GM18868 (cell line): ENCODE measurements around the gene PRMT3.
A peak's percentile ranks its signal among the peaks of the same experiment; 100 is the strongest.
"Not testable (repeated sequence)": the region's sequence is repeated elsewhere in the genome, so short reads cannot be mapped to it uniquely, and the experiment has no call there.

Experiments used
- ATAC-seq: cut with Tn5 transposase; IDR thresholded peaks from one replicate; pipeline ENCODE4 v1.9.1; 2021; ENCODE audit warnings: mild to moderate bottlenecking, moderate library complexity; ENCODE audit not compliant: unreplicated experiment

PRMT3 gene

GRCh38 chr11:20387261-20388095, at the start of gene PRMT3:
Gene PRMT3 (plus strand): TSS chr11:20387716. CDS start chr11:20387747, 31 bp downstream.
- ATAC-seq, result peak; percentile 81

GRCh38 chr11:20342347-20343141, 45.0 kb upstream of the PRMT3 start:
- no peak for ATAC-seq

GRCh38 chr11:20351136-20351535, 36.4 kb upstream of the PRMT3 start:
- no peak for ATAC-seq

GRCh38 chr11:20351751-20352262, 35.7 kb upstream of the PRMT3 start:
- ATAC-seq, result no peak

GRCh38 chr11:20353829-20354434, 33.6 kb upstream of the PRMT3 start:
- no peak for ATAC-seq

DNA sequence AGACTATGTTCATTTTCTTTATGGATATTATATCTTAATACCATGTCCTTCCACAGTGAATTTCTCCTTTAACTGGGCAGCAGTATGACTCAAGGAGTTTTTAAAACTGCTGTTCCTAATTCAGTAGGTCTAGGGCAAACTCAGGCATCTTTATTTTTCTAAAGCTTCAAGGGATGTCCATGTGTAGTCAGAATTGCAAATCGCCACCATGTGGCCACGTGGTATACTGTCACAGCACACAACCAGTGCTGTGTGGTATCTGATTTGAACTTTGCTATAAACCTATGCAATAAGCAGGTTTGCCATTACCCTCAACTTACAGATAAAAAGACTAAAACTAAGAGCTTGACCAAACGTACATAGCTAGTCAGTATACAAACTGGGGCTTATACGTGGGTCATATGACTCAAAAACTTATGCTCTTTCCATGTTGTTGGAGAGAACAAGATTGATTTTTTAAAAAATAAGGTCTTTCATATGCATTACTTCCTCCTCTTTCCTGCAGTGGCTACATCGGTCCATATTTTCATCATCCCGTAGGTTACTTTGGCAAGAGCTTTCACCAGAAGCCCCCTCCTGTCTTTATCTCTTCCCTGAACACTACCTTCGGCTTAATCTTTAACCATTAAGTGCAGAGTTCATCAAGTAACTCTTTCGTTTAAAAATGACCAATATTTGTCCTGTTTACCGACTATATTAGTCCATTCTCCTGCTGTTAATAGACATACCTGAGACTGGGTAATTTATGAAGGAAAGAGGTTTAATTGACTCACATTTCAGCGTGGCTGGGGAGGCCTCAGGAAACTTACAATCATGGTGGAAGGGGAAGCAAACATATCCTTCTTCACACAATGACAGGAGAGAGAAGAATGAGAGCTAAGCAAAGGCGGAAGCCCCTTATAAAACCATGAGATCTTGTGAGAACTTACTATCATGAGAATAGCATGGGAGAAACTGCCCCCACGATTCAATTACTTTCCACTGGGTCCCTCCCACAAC, 32.0 kb upstream of the PRMT3 start:
- ATAC-seq, result peak; percentile 85

DNA sequence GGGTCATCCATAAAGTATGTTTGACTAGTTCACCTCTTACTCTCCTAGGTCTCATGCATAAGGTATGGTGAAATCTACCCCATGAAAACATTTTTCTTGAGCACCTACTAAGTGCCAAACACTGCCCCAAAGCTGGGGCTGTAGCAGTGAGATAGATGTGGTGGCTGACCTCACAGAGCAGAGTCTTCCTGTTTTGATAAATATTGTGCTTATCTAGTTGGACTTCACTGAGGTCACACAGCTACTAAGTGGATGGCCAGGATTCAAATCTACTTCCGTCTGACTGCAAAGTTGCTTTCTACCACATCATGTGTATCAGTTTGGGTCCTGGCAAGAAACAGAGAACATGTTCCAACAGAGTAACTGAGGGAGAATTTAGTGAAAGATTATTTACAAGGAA, 30.4 kb upstream of the PRMT3 start:
- no peak for ATAC-seq

- peak; percentile 49 for ATAC-seq
These were observed 26.9 kb upstream of the PRMT3 start for GRCh38 chr11:20360650-20361049.

DNA sequence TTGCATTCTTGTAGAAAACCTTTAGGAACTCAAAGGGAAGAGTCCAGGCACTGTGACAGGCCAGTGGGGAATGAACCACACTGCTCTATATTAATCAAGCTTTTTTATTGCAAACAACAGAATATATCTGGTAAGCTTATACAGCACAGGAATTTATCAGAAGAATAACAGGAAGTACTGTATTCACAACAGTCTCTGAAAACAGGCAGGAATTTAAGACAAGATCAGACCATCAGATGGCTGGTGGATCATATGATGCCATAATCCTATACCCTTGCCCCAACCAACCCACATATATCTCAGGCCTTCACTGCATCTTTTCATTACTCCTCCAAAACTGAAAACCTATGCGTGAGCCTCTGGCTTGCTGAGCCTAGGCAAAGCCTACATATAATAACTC, 25.0 kb upstream of the PRMT3 start:
- no peak for ATAC-seq

- ATAC-seq, result no peak
These were observed 24.4 kb upstream of the PRMT3 start for GRCh38 chr11:20363149-20363499.

- ATAC-seq, result peak; percentile 93
These were observed 23.8 kb upstream of the PRMT3 start, which contains the start of gene HTATIP2 for GRCh38 chr11:20363500-20364340. Gene HTATIP2 (plus strand): TSS chr11:20363714. CDS start chr11:20364238, 524 bp downstream.

DNA sequence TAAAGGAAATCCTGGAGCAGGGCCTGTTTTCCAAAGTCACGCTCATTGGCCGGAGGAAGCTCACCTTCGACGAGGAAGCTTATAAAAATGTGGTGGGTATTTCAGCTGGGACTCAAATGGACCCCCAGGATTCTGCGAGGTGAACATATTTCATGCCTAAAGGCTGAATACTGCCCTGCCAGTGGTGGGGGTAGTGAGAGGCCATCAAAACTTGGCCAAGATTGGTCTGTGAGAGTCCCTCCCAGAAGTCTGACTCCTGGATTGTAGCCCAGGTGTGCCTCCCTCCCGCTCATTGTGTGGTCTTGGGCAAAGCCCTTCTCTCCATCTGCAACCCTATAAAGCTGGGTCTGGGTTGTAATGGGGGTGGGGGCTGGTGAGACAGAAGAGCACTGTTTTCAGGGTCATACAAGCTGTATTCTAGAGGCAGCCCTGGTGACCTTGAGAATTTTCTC, 23.1 kb upstream of the PRMT3 start:
- ATAC-seq, result no peak

DNA sequence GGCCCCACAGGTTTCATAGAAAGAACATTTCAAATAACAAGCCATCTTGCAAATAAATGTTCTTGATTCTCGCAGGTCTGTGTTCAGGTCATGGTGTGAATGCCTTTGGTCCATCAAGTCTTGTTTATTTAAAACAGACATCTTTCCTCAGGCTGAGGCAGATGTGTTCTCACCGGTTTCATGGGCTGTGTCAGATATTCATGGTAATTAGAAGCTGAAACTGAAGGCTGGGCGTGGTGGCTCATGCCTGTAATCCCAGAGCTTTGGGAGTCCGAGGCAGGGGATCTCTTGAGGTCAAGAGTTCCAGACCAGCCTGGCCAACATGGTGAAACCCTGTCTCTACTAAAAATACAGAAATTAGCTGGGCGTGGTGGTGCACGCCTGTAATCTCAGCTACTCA, 22.1 kb upstream of the PRMT3 start:
- ATAC-seq, result not testable (repeated sequence)

DNA sequence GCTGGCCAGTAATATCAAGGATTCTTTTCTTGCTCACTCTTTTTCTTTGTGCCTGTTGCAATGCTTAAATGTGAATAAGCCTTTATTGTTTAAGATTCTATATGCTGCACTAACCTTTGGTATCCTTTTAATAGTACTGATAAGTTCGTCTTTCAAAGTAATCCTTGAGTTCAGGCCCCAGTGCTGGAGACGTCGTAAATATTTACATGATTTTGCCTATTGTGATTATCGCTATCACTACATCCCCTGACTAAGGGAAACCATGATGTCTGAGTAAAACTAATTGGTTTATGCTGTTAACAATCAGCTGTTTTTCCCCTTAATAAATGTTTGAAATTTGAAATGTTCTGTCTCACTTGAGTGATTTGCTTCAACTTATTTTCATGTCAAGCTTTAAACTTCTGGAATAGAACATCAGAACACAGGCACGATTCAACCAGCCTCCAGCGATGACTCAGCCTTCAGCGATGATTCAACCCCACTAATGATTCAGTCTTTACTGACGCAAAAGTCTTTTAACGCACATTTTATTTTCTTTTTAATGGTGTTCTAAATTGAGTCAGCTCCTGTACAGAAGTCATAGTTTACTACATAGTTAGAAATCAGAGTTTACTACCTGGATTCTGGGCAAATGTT, 20.1 kb upstream of the PRMT3 start:
- no peak for ATAC-seq

DNA sequence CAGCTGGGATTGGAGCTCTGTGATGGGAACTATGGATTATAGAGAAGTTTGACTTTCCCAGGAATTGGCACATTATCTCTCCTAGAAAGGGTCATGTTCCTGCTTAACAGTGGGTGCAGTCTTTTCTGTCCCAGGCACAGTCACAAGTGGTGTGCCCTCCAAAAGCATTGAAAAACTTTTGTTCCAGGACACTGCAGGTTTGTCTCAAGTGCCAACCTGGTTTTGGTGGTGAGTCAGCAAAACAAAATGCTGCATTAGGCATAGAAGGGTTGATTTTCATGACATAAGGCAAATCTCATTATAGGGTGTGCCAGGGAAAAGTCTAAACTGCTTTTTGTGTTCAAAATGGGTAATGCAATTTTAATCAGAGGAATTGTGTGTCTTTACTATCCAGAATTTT, 19.1 kb upstream of the PRMT3 start:
- ATAC-seq, result no peak

DNA sequence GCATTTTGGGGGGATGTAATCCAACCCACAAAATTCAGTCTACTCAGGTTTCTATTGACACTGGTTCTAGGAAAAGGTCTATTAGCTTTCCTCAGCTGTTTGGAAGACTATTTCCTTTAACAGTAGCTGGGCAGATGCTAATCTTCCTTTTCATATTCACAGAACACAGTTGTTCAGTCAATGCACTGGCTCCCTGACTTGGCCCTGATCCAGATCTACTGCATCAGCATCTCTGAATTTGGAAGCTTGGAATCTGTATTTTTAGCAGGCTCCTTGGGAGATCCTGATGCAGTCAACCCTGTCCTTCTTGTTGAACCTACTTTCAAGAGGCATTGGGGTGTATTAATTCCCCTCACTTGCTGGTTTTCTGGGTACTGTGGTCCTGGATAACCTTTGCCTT, 17.7 kb upstream of the PRMT3 start:
- ATAC-seq, result no peak

GRCh38 chr11:20372081-20372626, 15.4 kb upstream of the PRMT3 start:
- no peak for ATAC-seq

GRCh38 chr11:20373147-20373546, 14.4 kb upstream of the PRMT3 start:
- ATAC-seq, result no peak
